ENCODE results near the gene TBC1D3B.
"Not testable (repeated sequence)": the region's sequence is repeated elsewhere in the genome, so short reads cannot be mapped to it uniquely, and the experiment has no call there.

The TBC1D3B gene

DNA sequence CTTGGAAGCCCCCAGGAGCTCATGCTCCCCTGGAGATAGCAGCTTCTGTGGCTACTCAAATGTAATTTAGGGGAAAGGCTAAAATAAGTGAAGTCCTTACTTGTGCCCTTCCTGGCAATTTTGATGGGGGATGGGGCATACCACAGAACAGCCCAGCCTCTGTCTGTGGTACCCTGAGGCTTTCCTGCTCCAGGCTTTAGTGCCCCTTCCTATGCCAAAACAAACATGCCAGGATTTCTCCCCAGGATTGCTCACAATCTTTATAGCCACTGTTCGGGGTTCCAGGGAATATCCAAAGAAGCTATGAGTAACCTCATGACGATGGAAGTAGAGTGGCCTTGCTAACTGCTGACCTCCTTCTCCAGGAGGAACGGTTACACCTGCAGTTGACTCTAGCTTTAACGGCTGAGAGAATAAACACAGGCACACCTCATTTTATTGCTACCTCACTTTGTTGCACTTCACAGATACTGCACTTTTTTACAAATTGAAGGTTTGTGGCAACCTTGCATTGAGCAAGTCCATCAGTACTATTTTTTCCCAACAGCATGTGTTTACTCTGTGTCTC lies 47.9 kb downstream of the TBC1D3B start:
- no peak for DNase-seq (ENCODE audit: low spot score)

DNA sequence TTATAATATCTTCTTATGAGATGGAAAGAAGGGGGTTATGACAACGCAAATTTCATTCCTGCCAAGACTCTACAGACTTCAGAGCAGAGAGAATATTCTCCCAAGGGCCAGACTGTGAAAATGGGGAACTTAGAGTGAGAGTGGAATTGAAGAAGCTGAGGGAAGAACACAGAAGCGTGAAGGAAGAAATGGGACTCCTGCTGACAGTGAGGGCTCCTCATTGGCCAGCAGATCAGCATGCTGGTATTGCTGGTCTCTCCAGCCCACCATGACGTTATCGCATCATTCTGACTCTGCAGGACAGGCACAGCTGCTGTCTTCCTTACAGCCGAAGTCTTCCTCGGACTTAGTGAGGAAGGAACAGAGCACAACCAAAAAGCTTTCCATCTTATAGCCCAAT lies 48.5 kb downstream of the TBC1D3B start:
- DNase-seq (ENCODE audit: low spot score) = no peak

DNA sequence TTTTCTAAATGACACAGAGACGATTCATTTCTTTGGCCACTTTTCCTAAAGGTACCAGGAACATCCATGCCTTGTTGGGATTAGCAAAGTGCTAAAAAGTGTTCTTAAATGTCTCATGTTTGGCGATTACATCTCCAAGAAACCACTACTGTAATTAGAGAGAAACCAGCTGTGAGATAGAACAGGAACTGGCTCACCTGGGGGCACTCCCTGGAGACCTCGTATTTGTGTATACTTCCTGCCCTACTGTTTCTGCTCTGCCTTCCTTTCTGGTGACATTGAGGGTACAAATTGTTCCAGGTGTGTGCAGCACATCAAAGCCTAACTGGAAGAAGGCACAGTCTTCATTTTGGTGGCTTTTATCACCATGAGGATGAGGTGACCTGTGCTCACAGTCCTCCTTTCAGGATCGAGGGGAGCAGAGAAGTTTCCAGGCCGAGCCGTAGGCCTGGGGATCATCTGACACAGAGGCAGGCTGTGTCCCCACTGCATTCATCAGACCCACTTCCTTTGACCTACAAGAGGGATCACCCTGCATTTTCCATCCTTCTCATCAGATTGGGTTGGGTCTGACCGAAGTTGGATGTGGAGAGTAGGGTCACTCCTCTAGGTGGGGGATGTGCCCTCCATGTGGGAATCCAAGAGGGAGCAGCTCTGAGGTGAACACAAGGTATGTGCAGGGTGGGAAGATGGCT lies 49.1 kb downstream of the TBC1D3B start:
- DNase-seq (ENCODE audit: low spot score) = no peak

DNA sequence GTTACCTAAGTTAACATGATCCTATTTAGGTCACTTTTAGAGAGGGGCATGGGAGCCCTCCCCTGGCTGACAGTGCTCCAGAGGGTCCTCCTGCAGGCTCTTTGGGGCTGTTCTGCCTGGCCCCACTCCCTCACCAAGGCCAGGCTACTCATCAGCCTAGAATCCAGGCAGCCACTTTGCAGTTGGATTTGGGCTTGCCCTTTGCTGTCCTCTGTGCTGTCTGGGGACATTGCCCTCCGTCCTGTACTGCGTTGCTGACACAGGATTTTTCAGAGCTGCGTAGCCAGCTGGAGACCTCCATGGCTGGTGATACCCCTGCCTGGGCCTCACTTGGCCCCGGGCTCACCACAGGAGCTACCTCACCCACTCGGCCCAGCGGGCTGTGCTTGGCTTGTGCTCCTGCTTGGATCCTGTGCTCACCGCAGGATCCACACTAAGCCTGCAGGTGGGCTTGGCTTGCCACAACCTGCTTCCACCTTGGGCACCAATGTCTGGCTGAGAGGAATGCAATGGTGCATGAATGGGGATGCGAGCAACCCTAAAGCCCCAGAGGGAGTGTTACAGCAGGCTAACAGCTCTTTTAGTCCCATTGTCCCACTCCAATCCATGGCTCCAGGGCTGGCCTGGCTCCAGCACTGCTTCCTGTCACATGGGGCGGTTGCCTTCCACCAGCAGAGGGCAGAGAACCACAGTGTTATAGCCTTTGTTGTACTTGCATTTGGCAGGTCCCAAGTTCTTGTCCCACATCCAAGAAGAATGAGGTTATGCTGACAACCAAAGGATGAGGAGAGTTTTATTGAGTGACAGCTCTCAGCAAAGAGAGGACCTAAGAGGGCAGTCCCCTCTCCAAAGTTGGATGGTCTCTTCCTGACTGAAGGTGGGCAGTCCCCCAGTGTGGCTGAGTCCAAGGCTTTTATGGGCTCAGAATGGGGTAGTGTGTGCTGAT lies 51.3 kb downstream of the TBC1D3B start:
- peak; percentile 69 for DNase-seq (ENCODE audit: low spot score)

DNA sequence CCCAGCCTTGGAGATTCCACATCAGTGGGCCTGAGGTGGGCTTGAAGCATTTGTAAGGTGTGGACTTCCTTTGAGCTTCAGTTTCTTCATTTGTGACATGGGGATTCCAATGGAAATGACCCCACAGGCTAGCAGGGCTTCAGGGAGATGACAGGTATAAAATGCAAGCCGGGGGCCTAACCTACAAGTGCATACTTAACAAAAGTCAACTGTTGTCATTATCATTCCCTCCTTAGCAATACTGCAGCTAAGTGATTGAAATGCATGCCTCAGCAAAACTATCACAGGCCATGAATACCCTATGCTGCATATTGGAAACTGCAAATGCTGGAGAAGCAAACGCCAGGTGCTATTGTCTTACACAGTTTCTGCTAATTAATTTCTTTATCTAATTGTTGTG lies 53.0 kb downstream of the TBC1D3B start:
- DNase-seq (ENCODE audit: low spot score) = no peak

DNA sequence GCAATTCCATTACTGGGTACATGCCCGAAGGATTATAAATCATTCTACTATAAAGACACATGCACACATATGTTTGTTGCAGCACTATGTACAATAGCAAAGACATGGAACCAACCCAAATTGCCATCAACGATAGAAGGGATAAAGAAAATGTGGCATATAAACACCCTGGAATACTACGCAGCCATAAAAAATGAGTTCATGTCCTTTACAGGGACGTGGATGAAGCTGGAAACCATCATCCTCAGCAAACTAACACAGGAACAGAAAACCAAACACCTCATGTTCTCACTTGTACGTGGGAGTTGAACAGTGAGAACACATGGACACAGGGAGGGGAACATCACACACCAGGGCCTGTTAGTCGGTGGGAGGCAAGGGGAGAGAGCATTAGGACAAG lies 55.3 kb downstream of the TBC1D3B start:
- not testable (repeated sequence) for DNase-seq (ENCODE audit: low spot score)

DNA sequence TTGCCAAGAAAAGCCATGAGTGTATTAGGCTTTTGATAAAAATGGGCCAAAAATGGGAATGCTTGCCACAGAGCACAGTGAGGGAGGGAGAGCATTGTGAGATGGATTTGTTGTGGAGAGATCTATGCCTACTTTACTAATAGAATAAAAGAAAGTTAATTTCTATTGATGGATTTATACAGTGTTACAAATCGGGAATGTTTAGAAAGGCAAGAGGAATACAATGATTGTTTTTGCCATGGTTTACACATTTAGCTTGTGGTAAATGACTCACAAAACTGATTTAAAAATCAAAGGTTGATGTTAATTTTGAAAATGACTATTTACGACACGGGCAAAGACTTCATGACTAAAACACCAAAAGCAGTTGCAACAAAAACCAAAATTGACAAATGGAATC lies 56.2 kb downstream of the TBC1D3B start:
- no peak for DNase-seq (ENCODE audit: low spot score)

DNA sequence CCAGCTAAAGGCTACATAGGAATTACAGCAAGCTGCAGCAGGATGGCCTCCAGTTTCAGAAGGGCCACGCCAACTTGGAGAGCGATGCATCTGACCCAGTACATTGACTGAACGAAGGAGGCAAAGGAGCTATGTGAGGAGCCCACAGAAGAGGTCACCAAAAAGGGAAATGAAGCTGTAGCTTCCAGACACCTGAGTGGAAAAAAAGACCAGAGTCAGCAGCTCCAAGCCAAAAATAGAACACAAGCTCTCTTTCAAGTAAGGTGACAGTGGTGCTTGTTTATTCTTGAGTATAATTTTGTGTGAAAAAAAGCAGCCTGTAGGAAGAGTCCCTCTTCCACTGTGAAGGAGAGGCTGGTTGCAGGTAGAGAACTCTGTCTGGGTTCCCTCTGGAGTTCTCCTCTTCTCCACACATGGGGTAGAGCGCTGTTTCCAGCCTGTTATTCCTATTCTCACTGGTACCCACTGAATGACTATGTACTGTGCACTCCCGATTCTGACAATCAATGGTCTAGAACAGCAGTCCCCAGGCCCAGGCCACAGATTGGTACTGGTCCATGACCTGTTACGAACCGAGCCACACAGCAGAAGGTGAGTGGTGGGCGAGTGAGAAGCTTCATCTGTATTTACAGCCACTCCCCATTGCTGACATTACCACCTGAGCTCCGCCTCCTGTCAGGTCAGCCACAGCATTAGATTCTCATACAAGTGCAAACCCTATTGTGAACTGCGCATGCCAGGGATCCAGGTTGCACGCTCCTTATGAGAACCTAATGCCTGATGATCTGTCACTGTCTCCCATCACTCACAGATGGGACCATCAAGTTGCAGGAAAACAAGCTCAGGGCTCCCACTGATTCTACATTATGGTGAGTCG lies 57.7 kb downstream of the TBC1D3B start:
- no peak for DNase-seq (ENCODE audit: low spot score)

DNA sequence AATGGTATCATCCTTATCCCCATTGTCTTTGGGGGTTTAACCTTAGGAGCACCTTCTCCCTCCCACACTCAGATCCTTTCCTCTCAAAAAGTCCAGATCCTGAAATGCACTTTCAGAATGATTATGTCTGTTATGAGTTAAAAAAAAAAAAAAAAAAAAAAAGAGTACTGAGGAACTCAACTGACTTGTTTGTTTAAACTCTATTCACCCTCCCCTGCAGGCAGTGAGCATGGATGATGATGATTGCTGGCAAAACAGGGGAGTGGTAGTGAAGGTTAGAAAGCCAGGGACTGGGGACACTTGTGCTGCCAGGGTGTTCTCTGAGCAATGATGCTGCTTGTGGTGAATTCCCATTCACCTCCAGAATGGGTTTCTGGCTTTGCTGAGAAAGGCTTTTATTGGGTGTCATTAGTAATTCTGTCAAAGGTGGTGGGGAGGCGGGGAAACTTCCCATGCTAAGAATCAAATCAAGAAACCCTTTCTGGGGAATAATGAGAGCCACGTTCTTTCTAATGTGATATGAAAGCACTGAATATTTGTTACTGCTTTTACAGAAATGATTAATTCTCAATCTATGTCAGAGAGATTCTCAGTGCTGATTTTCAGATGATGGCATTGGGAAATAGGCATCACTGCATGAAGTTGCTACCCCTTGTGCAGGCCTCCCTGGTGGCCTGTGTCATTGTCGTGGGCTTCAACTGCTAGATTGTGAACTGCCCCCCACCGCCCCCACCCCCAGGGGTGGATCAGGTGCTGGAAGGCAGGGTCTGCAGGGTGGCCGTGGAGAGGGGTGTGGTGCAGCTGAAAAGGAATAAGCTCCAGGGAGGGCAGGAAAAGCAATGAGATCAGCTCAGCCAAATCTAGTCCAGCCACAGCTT lies 58.7 kb downstream of the TBC1D3B start:
- DNase-seq (ENCODE audit: low spot score) = no peak
